ENCODE results near the gene SSBP4. TPM values are rescaled to one million over a fixed set of nuclear protein-coding genes. Genes with fewer than 3 reads are reported as not detected.

The SSBP4 gene
- total RNA-seq, 1 experiment from 2014 or later: 51.2 TPM

GRCh38 chr19:18477042-18477779, 58.0 kb downstream of the SSBP4 start:
- H3K27me3 Mint-ChIP-seq (ENCODE audit: low read depth): no peaks in the 10 kb centered on the region
- no peak; the same call in 1 of the 2 replicates for ATAC-seq
- DNase-seq (ENCODE audit: low spot score): no peak
- POLR2A ChIA-PET: no interaction called here
- no peaks in the 10 kb centered on the region for H3K36me3 Mint-ChIP-seq
- H3K9me3 Mint-ChIP-seq: no peaks in the 10 kb centered on the region
- H3K4me1 Mint-ChIP-seq: peaks cover 28% of the 10 kb centered on the region
- H3K4me3 Mint-ChIP-seq: no peak overlapping the region
- CTCF ChIA-PET: interaction anchor here (0.9 to 2.3 kb wide), 7 partner anchors 9 to 53 kb away, joined by 3 to 9 read pairs (median 7); partner anchors contain the start of gene ELL
- TF ChIP-seq ZBTB21 (CRISPR knock-in tag; IDR thresholded peaks at IDR 0.05; ENCODE audit: borderline replicate concordance): no peak
- TF ChIP-seq TEAD4 (CRISPR knock-in tag; IDR thresholded peaks at IDR 0.05): no peak
- no peak for TF ChIP-seq ZNF317 (CRISPR knock-in tag; IDR thresholded peaks at IDR 0.05; ENCODE audit: borderline replicate concordance, low read depth)
- TF ChIP-seq NFATC4 (CRISPR knock-in tag; IDR thresholded peaks at IDR 0.05): no peak
- TF ChIP-seq PRRX2 (CRISPR knock-in tag; IDR thresholded peaks at IDR 0.05): no peak
- no peak for TF ChIP-seq TEAD1 (CRISPR knock-in tag; IDR thresholded peaks at IDR 0.05)
- no peak for TF ChIP-seq RORB (CRISPR knock-in tag; IDR thresholded peaks at IDR 0.05)
- TF ChIP-seq SP1 (CRISPR knock-in tag; conservative IDR thresholded peaks at IDR 0.05): no peak
- no peak for TF ChIP-seq ARID4B (CRISPR knock-in tag; IDR thresholded peaks at IDR 0.05; ENCODE audit: borderline replicate concordance)
- no peak for TF ChIP-seq GTF2I (CRISPR knock-in tag; conservative IDR thresholded peaks at IDR 0.05)
- TF ChIP-seq EMX1 (CRISPR knock-in tag; IDR thresholded peaks at IDR 0.05): no peak
- TF ChIP-seq FOXP1 (CRISPR knock-in tag; IDR thresholded peaks at IDR 0.05; ENCODE audit: borderline replicate concordance): no peak
- TF ChIP-seq NFYB (CRISPR knock-in tag; conservative IDR thresholded peaks at IDR 0.05; ENCODE audit: low read depth): no peak
- no peak for TF ChIP-seq ZSCAN18 (CRISPR knock-in tag; IDR thresholded peaks at IDR 0.05)
- no peak for TF ChIP-seq ZNF425 (CRISPR knock-in tag; conservative IDR thresholded peaks at IDR 0.05)
- TF ChIP-seq MAX (CRISPR knock-in tag; IDR thresholded peaks at IDR 0.05): no peak
- no peak for TF ChIP-seq RELA (CRISPR knock-in tag; IDR thresholded peaks at IDR 0.05; ENCODE audit: borderline replicate concordance)
- TF ChIP-seq ZNF671 (CRISPR knock-in tag; IDR thresholded peaks at IDR 0.05): no peak
- no peak for TF ChIP-seq NFE2L1 (CRISPR knock-in tag; IDR thresholded peaks at IDR 0.05)
- no peak for TF ChIP-seq MYBL2 (CRISPR knock-in tag; IDR thresholded peaks at IDR 0.05)
- H3K27ac Mint-ChIP-seq: peak overlapping the region; percentile 71

Data from WTC11 (cell line).